GM12875 (cell line): ENCODE measurements around the gene ERI2.
"Not testable (repeated sequence)": the region's sequence is repeated elsewhere in the genome, so short reads cannot be mapped to it uniquely, and the experiment has no call there.

Experiments used
- H3K4me3 ChIP-seq: one replicate; pipeline ENCODE4 v1.5.1; 2011; ENCODE audit warnings: low read depth, low read length, control low read depth
- TF ChIP-seq, protein P1 (sequence below): IDR thresholded peaks from 2 replicates; pipeline ENCODE4 v1.5.1; 2011; ENCODE audit warnings: low read depth, mild to moderate bottlenecking, control low read depth, inconsistent platforms, low read length, moderate library complexity, borderline replicate concordance; ENCODE audit not compliant: insufficient read depth

Gene ERI2

DNA sequence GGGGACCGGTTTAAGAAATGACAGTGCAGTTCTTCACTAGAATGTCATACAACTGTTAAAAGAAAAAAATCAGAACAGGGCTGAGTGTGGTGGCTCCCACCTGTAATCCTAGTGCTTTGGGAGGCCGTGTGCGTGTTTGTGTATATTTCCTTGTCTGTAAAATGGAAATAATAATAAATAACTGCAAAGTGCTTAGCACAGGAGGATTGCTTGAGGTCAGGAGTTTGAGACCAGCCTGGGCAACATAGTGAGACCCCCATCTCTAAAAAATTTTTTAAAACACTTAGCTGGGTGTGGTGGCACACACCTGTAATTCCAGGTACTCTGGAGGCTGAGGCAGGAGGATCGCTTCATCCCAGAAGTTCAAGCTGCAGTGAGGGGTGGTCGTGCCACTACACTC lies 40.0 kb downstream of the ERI2 start:
- TF ChIP-seq, protein P1, sequence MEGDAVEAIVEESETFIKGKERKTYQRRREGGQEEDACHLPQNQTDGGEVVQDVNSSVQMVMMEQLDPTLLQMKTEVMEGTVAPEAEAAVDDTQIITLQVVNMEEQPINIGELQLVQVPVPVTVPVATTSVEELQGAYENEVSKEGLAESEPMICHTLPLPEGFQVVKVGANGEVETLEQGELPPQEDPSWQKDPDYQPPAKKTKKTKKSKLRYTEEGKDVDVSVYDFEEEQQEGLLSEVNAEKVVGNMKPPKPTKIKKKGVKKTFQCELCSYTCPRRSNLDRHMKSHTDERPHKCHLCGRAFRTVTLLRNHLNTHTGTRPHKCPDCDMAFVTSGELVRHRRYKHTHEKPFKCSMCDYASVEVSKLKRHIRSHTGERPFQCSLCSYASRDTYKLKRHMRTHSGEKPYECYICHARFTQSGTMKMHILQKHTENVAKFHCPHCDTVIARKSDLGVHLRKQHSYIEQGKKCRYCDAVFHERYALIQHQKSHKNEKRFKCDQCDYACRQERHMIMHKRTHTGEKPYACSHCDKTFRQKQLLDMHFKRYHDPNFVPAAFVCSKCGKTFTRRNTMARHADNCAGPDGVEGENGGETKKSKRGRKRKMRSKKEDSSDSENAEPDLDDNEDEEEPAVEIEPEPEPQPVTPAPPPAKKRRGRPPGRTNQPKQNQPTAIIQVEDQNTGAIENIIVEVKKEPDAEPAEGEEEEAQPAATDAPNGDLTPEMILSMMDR, result no peak
- H3K4me3 ChIP-seq, result no peak overlapping the region

DNA sequence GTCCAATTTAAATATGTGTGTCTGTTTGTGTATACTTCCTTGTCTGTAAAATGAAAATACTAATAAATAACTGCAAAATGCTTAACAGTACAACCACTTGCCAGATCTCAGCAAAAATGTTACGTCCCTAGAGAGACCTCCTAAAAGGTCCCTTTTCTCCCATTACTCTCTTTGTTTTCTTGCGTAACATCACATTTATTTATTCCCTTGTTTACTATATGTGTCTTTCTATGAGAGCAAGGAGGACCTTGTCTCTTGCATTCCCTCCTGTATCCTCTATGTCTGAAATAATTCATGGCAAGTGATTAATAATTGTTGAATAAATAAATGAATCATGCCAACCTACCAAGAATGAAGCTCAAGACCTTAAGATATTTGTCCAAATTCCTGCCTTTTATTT lies 40.5 kb downstream of the ERI2 start:
- H3K4me3 ChIP-seq, result no peak overlapping the region
- TF ChIP-seq, protein P1, result no peak

DNA sequence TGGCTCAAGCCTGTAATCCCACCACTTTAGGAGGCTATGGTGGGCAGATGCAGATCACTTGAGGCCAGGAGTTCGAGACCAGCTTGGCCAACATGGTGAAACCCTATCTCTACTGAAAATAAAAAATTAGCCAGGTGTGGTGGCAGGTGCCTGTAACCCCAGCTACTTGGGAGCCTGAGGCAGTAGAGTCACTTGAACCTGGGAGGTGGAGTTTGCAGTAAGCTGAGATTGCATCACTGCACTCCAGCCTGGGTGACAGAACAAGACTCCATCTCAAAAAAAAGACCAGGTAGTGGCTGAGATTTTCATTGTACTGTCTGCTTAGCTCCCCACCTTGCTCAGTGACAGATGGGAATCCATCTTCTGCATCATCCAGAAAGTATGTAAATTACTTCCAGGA lies 41.8 kb downstream of the ERI2 start:
- not testable (repeated sequence) for H3K4me3 ChIP-seq

DNA sequence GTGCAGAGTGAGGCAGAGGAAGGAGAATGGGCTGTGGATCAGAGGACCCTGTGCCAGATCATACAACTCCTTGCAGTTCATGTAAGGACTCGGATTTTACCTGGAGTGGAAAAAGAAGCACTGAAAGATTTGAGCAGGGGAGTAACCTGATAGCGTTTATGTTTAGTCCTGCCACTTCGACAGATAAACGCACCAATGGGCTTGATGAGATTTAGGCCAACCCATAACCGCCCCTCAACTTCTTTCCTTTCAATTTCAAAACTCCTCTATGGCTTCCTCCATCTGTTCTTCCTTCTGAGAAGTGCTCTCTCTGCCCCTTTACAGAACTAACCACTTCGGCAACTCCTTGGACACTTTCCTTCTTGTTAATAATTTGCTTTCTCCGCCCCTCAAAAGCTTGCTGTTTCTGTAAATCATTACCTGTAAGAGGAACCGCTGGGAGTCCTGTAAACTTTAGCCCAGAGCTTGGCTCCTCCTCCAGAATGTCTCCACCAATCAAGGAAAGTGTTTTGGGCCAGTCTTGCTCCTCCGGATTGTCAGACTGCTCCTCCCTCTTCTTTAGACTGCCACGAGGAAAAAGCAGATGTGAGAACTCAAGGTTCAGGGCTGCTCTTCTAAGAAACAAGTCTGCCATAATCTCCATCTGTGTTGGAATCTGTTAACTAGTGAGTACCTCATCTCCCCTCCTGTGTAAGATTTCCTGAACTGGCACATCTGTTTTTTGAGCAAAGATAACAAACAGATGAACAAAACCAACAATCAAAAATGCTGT lies 42.6 kb downstream of the ERI2 start, which contains the start of gene ACSM3:
ACSM3 (plus strand) TSS at position 554 of the 772 bp plus-strand sequence. CDS start 6,021 bp downstream, outside the sequence.
- TF ChIP-seq, protein P1, result no peak
- peak within 1 kb of the TSS; percentile 18 for H3K4me3 ChIP-seq

DNA sequence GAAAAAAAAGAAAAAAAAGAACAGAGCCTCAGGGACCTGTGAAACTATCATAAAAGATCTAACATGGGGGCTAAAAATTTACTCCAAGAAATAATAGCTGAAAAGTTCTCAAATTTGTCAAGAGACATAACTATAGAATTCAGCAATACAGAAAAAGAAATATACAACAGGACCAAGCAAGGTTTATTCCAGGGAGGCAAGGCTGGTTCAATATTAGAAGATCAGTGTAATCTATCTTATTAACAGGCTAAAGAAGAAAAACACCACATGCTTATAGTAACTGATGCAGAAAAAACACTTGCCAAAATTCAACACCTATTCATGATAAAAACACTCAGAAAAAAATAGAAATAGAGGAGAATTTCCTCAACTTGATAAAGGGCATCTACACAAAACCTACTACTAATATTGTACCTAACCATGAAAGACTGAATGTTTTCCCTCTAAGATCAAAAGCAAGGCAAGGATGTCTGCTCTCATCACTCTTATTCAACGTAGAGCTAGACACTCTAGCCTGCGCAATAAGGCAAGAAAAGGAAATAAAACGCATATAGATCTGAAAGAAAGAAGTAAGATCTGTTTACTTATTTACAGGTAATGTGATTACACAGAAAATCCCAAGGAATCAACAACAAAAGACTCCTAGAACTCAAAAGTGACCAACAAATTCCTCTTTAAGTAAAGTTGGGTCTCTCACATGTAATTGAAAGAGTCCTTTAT lies 43.7 kb downstream of the ERI2 start:
- TF ChIP-seq, protein P1, result no peak
- no peak overlapping the region for H3K4me3 ChIP-seq

DNA sequence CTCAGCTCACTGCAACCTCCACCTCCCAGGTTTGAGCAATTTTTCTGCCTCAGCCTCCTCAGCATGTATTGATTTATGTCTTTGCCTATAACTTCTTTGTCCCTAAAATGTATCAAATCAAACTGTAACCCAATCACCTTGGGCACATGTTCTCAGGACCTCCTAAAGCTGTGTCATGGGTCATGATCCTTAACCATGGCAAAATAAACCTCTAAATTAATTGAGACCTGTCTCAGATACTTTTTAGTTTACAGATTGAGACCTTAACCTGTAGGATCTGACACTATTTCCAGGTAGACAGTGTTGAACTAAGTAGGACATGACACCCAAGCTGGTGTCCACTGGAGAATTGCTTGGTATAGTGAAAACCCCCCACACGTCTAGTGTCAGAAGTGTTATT lies 45.1 kb downstream of the ERI2 start:
- no peak overlapping the region for H3K4me3 ChIP-seq
- TF ChIP-seq, protein P1, result no peak

DNA sequence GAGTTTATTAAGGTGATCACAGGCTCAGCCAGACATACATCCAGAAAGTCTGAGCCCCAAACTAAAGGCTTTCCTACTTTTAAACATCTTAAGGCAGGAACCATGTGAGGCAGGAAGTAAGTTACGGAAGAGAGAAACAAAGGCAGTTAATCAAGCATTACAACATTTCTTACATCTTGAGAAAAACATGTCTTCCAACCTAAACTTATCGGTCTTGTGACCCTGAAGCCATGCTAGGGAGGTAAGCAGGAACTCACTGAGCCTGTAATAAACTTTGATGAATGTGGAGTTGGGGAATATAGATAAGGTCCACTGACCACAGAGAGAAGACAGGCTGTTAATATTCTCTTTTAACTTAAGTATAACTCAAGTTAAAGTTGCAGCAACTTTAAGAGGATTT lies 45.9 kb downstream of the ERI2 start:
- TF ChIP-seq, protein P1, result no peak
- no peak overlapping the region for H3K4me3 ChIP-seq

DNA sequence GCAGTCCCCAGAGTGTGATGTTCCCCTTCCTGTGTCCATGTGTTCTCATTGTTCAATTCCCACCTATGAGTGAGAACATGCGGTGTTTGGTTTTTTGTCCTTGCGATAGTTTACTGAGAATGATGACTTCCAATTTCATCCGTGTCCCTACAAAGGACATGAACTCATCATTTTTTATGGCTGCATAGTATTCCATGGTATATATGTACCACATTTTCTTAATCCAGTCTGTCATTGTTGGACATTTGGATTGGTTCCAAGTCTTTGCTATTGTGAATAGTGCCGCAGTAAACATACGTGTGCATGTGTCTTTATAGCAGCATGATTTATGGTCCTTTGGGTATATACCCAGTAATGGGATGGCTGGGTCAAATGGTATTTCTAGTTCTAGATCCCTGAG lies 50.5 kb downstream of the ERI2 start:
- not testable (repeated sequence) for H3K4me3 ChIP-seq
